Activated naive CD8-positive, alpha-beta T cell treated with anti-CD3 and anti-CD28 coated beads for 36 hours (primary cell): ENCODE measurements around the gene AP4B1. TPM values are rescaled to one million over a fixed set of nuclear protein-coding genes. Genes with fewer than 3 reads are reported as not detected.

Source experiments
- DNase-seq: peaks from one replicate; pipeline ENCODE4 v3.0.0; 2021
- H3K27ac Mint-ChIP-seq: one replicate; pipeline ENCODE4 v1.8.0; 2022; ENCODE audit warnings: mild to moderate bottlenecking, moderate library complexity, mixed read lengths
- H3K27me3 Mint-ChIP-seq: one replicate; pipeline ENCODE4 v1.8.0; 2022; ENCODE audit warnings: mild to moderate bottlenecking, mixed read lengths
- H3K36me3 Mint-ChIP-seq: one replicate; pipeline ENCODE4 v1.8.0; 2021; ENCODE audit warnings: mild to moderate bottlenecking, mixed read lengths
- H3K4me1 Mint-ChIP-seq: one replicate; pipeline ENCODE4 v1.8.0; 2021; ENCODE audit warnings: mixed read lengths
- H3K4me3 Mint-ChIP-seq: one replicate; pipeline ENCODE4 v1.8.0; 2022; ENCODE audit warnings: mild to moderate bottlenecking, moderate library complexity, mixed read lengths
- H3K9me3 Mint-ChIP-seq: one replicate; pipeline ENCODE4 v1.8.0; 2022; ENCODE audit warnings: mixed read lengths
- total RNA-seq, 2 experiments: library from RNA; stranded (reverse); gene quantifications; one replicate each; pipeline ENCODE4 v1.2.3, GENCODE V29; 2021

The AP4B1 gene
- total RNA-seq, 2 experiments from 2014 or later: 36.8 to 37.7 TPM

DNA sequence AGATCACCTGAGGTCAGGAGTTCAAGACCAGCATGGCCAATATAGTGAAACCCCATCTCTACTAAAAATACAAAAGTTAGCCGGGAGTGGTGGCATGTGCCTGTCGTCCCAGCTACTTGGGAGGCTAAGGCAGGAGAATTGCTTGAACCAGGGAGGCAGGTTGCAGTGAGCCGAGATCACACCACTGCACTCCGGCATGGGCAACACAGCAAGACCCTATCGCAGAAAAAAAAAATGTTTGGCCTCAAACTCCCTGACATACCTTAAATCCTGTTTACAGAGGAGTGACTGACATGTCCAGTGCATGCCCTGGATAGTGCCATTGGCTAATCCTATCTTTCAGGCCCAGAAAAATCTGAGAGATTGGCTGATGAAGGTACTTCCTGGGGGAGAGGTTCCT, 12.4 kb upstream of the AP4B1 start:
- no peak overlapping the region for H3K4me3 Mint-ChIP-seq
- H3K36me3 Mint-ChIP-seq: peaks cover 12% of the 10 kb centered on the region
- H3K4me1 Mint-ChIP-seq: peaks cover 8% of the 10 kb centered on the region
- DNase-seq: no peak
- H3K9me3 Mint-ChIP-seq: no peaks in the 10 kb centered on the region
- no peaks in the 10 kb centered on the region for H3K27me3 Mint-ChIP-seq
- H3K27ac Mint-ChIP-seq: no peak overlapping the region

DNA sequence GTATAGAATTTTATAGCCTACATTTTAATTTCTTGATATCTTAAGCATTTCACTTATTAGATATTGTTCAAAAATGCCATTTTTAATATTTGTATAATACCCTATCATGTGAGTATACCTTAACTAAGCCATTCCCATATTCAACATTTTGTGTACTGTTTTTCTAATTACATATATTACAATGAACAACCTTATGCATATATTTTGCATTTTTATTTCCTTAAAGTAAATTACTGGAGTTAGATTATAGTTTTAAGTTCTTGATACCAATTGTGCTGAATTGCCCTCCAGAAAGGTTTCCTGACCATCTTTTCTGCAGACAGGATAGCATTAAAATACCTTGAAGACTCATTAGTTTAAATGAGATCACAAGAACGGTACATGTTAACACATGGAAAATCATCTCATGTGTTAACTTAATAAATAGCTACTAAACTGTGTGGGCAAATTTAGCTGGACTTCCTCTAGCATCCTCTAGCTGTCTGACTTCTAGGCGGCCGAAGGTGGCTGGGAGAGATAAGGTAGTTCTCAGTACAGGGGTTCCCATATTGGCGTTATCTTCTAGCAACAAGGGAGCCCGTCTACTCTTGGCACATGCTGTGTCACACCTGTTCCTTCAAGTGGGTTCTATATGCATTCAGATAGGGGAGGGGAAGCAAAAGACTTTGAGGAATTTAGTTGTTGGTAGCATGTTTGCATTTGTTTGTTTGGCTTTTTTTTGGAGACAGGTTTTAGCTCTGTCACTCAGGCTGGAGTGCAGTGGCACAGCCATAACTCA, 9.5 kb upstream of the AP4B1 start:
- Mint-ChIP-seq H3K4me3 (no peak overlapping the region), H3K36me3 (peaks cover 27% of the 10 kb centered on the region), H3K27me3 (no peaks in the 10 kb centered on the region), H3K27ac (no peak overlapping the region), H3K4me1 (peaks cover 8% of the 10 kb centered on the region), H3K9me3 (no peaks in the 10 kb centered on the region)
- no peak for DNase-seq

DNA sequence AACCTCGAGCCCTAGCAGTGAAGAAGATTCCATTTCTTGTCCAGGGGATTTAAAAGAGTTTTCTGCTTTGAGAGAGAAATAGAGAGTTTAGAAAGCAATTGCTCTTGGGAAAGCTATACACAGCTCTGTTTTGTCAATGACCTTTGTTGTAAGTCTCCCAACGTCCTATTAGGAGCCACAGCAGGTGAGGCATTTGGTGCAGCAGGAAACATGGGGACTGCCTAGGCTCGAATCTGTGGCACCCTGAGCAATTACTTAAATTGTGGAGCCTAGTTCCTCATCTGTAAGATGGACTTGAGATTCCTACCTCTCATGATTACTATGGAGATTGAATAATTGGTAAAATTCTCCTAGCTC, 8.7 kb upstream of the AP4B1 start:
- Mint-ChIP-seq H3K4me3 (no peak overlapping the region), H3K9me3 (no peaks in the 10 kb centered on the region), H3K36me3 (peaks cover 29% of the 10 kb centered on the region), H3K4me1 (peaks cover 11% of the 10 kb centered on the region), H3K27ac (no peak overlapping the region), H3K27me3 (no peaks in the 10 kb centered on the region)
- DNase-seq: no peak

DNA sequence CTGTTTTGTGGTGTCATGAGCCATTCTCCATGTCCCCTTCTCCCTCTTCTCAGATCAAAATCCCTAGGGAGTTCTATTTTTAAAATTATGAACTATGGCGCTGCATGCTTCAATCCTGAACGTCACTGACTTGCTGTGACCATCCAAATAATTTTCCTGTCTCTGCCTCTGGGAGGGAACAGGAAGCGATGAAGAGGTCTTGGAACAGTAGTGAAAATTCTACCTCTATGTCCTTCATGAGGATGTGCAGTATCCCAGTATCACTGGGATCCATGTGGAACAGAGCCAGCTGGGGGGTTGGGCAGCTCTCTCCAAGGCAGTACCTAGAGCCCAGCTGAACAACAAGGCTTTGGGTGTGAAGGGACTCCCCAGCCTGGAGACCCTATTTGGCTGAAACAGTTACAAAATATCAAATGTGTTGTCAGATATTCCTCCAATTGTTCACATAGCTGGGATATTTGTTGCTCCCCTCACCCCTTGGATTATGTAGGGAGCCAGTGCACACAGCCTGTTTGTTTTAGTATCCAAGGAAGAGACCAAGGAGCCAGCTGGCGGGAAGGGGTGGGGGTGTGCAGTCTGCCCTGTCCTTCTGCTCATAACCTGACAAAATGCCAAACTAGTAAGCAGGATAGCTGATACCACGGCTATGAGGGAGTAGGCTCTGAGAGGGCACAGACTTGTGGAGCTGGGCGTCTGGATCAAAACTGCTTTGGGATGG, 8.2 kb upstream of the AP4B1 start:
- no peaks in the 10 kb centered on the region for H3K9me3 Mint-ChIP-seq
- H3K27me3 Mint-ChIP-seq: no peaks in the 10 kb centered on the region
- no peak overlapping the region for H3K4me3 Mint-ChIP-seq
- no peak overlapping the region for H3K27ac Mint-ChIP-seq
- no peak for DNase-seq
- peaks cover 34% of the 10 kb centered on the region for H3K36me3 Mint-ChIP-seq
- H3K4me1 Mint-ChIP-seq: peaks cover 15% of the 10 kb centered on the region

DNA sequence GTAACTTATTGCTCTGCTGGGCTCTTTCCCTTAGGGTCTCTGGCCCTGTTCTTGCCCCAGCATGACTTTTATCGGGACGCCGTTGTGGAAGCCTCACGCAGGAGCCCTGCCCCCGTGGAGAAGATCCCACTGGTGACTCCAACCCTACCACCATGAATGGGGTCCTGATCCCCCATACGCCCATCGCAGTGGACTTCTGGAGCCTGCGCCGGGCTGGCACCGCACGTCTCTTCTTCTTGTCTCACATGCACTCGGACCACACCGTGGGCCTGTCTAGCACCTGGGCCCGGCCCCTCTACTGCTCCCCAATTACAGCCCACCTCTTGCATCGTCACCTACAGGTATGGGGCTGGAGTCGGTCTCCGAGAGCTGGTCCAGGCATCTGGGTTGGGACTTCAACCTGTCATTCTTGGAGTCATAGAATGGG, 849 bp upstream of the AP4B1 start:
- no peaks in the 10 kb centered on the region for H3K9me3 Mint-ChIP-seq
- peak; percentile 37 for DNase-seq
- H3K27me3 Mint-ChIP-seq: no peaks in the 10 kb centered on the region
- H3K4me3 Mint-ChIP-seq: peak overlapping the region; percentile 96
- peaks cover 47% of the 10 kb centered on the region for H3K36me3 Mint-ChIP-seq
- H3K27ac Mint-ChIP-seq: peak overlapping the region; percentile 98
- peaks cover 46% of the 10 kb centered on the region for H3K4me1 Mint-ChIP-seq

DNA sequence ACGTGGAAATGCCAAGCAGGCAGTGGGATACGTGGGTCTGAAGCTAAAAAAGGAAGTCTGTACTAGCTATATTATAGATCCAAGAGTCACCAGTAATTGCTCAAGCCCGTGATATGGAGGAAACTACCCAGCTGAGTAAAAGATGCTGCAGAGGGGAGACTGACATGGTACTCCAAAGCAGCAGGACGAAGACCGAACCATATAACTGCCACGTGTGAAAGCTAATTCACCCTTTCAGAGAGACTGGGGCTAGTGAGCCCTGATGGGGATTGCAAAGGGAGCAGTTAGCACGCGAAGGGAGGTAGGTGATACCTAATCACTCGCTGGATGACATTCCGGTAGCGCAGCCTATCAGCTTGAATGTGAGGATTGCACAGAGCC, 316 bp downstream of the AP4B1 start:
- no peak for DNase-seq
- Mint-ChIP-seq H3K27ac (peak overlapping the region; percentile 98), H3K9me3 (no peaks in the 10 kb centered on the region), H3K4me1 (peaks cover 52% of the 10 kb centered on the region), H3K4me3 (peak overlapping the region; percentile 96), H3K36me3 (peaks cover 55% of the 10 kb centered on the region), H3K27me3 (no peaks in the 10 kb centered on the region)

DNA sequence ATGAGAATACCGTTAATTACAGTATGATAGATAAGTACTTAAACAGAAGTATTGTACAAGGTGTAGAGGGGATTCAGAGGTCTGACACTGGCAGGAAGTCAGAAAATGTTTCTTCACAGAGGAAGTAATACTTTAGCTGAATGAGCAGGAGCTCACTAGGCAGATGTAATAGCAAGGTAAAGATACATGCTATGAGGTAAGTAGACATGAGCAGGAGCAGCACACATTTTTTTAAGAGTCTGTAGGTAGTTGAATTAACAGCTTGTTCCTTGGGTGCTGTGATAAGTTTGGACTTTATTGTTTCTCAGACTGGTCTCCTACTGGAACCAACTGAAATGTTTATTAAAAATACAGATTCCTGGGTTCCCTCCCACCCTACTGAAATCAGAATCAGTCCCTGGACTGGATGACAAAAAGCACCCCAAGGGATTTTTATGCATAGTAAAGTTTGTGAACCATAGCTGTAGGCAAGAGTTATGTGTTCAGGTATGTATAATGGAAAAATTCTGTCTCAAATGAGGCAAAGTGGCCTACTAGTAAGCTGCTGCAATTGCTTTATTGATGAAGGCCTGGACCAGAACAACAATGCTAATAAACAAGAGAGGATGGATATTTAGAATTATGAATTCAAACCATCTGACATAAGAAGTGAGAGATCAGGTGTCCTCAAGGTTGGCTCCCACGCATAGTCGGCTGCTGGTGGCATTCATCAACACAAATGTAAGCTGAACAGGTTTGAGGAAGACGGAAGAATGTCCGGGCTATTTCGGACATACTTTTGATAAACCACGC, 902 bp downstream of the AP4B1 start:
- Mint-ChIP-seq H3K4me1 (peaks cover 58% of the 10 kb centered on the region), H3K4me3 (peak overlapping the region; percentile 96), H3K36me3 (peaks cover 57% of the 10 kb centered on the region), H3K9me3 (no peaks in the 10 kb centered on the region), H3K27ac (peak overlapping the region; percentile 98), H3K27me3 (no peaks in the 10 kb centered on the region)
- no peak for DNase-seq

DNA sequence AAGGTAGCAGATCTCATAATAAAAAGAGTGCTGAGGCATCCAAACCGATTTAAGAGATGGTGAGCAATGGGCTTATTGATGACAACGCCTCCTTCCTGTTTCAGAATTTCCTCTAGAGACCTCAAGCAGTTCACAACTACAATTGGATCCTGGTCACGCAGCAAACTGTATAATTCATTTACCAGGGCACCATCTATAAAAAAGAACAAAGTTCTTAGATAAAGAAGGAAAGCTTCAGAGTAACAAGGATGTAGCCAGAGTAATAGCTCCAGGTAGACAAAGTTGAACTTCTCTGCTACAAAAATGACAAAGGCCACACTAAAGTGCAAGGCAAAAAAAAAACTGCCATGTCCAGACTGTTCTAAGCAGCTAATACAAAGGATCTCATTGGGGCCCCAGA, 3.4 kb downstream of the AP4B1 start:
- DNase-seq: no peak
- H3K4me3 Mint-ChIP-seq: no peak overlapping the region
- H3K27me3 Mint-ChIP-seq: no peaks in the 10 kb centered on the region
- no peaks in the 10 kb centered on the region for H3K9me3 Mint-ChIP-seq
- H3K36me3 Mint-ChIP-seq: peaks cover 55% of the 10 kb centered on the region
- H3K4me1 Mint-ChIP-seq: peaks cover 50% of the 10 kb centered on the region
- peak overlapping the region; percentile 7 for H3K27ac Mint-ChIP-seq

DNA sequence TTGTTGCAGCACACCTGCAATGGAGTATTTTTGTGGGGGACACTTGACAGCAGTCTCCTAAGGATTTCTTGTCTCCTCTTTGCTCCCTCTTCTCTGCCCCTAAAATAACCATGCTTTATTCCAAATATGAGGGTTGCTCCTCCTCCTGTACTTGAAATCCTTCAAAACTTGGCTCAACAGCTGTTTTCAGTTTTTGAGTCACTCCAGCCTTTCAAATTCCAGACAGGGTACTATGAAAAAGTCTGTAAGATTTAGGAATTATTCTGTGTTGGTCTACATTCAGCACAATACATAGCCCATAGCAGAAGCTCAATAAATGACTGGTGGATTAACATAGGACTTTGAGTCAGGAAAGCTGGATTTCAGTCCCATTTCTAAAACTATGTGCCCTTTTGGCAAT, 5.5 kb downstream of the AP4B1 start:
- H3K9me3 Mint-ChIP-seq: no peaks in the 10 kb centered on the region
- H3K4me3 Mint-ChIP-seq: no peak overlapping the region
- H3K36me3 Mint-ChIP-seq: peaks cover 56% of the 10 kb centered on the region
- peak overlapping the region; percentile 60 for H3K27ac Mint-ChIP-seq
- no peaks in the 10 kb centered on the region for H3K27me3 Mint-ChIP-seq
- DNase-seq: no peak
- peaks cover 46% of the 10 kb centered on the region for H3K4me1 Mint-ChIP-seq

DNA sequence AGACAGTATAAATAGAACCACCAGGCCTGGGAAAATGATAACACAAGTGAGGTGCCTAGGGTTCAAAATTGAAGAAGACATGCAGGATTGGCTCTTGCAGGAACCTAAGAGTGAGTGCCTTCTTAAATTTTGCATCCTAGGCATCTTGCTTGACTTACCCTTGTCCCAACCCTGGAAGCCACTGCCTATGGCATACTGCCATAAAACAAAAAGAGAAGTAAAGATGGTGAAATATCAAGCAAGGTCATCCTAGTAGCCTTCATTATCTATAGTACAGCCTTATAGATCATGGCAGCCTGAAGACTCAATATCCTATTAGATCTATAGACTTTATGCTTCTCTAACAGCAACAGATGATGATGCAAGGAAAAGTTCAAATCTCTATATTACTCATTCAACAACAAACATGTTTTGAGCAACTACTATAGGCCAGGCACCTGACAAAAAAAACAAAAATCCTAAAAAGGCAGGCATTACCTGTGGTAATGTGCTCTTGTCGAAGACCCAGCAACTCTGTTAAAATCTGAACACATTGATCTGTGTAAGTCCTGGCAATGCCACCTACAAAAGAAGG, 6.3 kb downstream of the AP4B1 start:
- Mint-ChIP-seq H3K4me3 (no peak overlapping the region), H3K36me3 (peaks cover 54% of the 10 kb centered on the region), H3K9me3 (no peaks in the 10 kb centered on the region), H3K4me1 (peaks cover 44% of the 10 kb centered on the region), H3K27ac (peak overlapping the region; percentile 60), H3K27me3 (no peaks in the 10 kb centered on the region)
- no peak for DNase-seq

DNA sequence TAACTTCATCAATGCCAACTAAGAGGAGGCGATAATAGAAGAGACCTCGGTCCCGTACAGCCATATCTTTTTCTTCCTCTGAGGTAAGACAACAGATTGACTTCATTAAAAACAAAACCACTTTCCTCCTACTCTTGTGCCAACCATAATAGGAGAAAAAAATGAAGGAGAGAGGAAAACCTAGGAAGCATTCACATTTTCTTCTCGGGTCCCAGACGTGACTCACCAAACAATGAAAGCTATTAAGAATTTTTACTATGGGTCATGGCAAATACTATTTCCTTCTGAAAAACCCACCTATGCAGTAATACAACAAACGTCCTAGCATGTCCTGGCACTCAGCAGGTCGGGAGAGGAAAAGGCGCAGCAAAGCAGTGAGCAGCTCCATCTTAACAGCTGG, 8.6 kb downstream of the AP4B1 start:
- Mint-ChIP-seq H3K9me3 (no peaks in the 10 kb centered on the region), H3K27me3 (no peaks in the 10 kb centered on the region), H3K36me3 (peaks cover 43% of the 10 kb centered on the region), H3K27ac (no peak overlapping the region), H3K4me3 (no peak overlapping the region), H3K4me1 (peaks cover 24% of the 10 kb centered on the region)
- DNase-seq: no peak

DNA sequence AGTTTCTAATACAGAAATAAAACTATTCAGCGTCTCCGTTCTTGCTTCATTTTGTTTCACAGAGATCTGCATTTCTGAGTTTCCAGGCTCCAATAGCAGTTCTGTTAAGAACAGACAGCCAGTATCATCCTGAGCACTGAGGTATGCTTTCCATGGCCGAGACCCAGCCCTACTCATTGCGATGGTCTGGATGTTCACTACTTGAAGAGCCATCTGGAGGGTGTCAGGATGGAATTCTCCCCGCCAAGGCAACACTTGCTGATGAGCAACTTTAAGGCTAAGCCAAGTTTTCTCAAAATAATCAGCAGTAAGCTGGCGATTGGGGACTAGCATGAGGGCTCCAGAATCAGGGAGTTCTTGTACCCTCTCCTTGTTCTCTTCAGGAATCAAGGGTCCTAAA, 9.5 kb downstream of the AP4B1 start:
- DNase-seq: no peak
- H3K27me3 Mint-ChIP-seq: no peaks in the 10 kb centered on the region
- no peak overlapping the region for H3K27ac Mint-ChIP-seq
- peaks cover 29% of the 10 kb centered on the region for H3K4me1 Mint-ChIP-seq
- H3K36me3 Mint-ChIP-seq: peaks cover 36% of the 10 kb centered on the region
- no peaks in the 10 kb centered on the region for H3K9me3 Mint-ChIP-seq
- no peak overlapping the region for H3K4me3 Mint-ChIP-seq

DNA sequence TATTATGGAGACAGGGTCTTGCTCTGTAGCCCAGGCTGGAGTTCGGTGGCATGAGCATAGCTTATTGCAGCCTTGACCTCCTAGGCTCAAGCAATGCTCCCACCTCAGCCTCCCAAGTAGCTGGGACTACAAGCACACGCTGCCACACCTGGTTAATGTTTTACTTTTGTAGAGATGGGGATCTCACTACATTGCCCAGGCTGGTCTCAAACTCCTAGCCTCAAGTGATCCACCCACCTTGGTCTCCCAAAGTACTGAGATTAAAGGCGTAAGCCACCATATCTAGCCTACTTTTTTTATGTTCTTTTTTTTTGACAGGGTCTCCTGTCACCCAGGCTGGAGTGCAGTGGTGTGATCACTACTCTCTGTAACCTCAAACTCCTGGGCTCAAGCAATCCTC, 11.3 kb downstream of the AP4B1 start:
- no peak for DNase-seq
- no peak overlapping the region for H3K4me3 Mint-ChIP-seq
- no peak overlapping the region for H3K27ac Mint-ChIP-seq
- no peaks in the 10 kb centered on the region for H3K9me3 Mint-ChIP-seq
- H3K27me3 Mint-ChIP-seq: no peaks in the 10 kb centered on the region
- H3K36me3 Mint-ChIP-seq: peaks cover 21% of the 10 kb centered on the region
- H3K4me1 Mint-ChIP-seq: peaks cover 13% of the 10 kb centered on the region

DNA sequence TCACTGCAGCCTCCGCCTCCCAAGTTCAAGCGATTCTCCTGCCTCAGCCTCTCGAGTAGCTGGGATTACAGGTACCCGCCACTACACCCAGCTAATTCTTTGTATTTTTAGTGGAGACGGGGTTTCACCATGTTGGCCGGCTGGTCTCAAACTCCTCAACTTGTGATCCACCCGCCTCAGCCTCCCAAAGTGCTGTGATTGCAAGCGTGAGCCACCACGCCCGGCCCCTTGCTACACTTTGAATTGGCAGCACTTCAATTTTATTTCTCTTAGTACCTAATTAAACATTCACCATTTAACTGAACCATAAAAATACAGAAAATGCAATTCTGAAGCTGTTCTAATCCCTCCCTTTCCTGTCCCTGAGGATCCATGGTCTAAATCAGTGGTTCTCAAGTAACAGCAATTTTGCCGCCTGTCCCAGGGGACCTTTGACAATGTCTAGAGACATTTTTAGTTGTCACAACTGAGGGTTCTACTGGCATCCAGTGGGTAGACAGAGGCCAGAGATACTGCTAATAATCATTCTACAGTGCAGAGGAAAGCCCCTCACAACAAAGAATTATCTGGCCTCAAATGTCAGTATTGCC, 12.9 kb downstream of the AP4B1 start:
- Mint-ChIP-seq H3K4me3 (no peak overlapping the region), H3K27me3 (no peaks in the 10 kb centered on the region), H3K9me3 (no peaks in the 10 kb centered on the region), H3K27ac (no peak overlapping the region), H3K36me3 (peaks cover 15% of the 10 kb centered on the region), H3K4me1 (peaks cover 13% of the 10 kb centered on the region)
- DNase-seq: no peak

DNA sequence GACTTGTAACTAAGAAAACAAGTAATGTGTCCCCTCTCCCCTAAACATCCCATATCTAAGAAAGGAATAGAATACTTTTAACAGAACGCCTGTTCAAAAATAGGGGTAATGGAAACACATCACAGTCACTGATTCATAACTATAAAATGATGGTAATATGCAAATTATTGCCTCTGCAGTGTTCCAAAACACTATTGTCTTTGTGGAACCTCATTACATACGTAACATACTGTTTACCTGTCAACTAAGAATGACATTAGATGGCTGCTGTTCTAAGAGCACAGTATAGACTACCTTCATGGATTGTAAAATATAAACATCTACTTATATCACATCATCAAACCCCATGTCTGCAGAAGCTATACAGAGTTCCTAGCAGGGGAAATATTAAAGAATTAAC, 13.8 kb downstream of the AP4B1 start:
- Mint-ChIP-seq H3K9me3 (no peaks in the 10 kb centered on the region), H3K27ac (no peak overlapping the region), H3K27me3 (no peaks in the 10 kb centered on the region), H3K4me1 (peaks cover 13% of the 10 kb centered on the region), H3K36me3 (peaks cover 15% of the 10 kb centered on the region), H3K4me3 (no peak overlapping the region)
- no peak for DNase-seq
